ENCODE results near the gene BCKDHB.

DNA sequence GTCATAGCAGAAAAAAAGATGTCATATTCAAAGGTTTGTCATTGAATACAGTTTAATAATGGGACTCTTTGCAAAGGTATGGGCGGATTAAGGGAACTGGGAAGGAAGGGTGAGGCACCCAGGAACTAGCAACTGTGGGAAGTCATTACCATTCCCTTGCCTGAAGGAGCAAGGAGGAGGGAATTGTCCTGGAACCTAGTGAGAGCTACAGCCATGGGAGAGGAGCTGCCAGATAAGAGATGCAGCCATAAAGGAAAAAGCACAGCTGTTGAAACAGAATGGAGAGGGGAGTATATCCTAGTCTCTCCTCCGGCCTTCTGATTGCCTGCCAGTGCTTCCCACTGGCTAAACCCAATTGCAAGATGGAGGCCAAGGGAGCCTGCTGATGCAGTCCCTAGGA lies 250.6 kb downstream of the BCKDHB start:
- TF ChIP-seq, protein P1, sequence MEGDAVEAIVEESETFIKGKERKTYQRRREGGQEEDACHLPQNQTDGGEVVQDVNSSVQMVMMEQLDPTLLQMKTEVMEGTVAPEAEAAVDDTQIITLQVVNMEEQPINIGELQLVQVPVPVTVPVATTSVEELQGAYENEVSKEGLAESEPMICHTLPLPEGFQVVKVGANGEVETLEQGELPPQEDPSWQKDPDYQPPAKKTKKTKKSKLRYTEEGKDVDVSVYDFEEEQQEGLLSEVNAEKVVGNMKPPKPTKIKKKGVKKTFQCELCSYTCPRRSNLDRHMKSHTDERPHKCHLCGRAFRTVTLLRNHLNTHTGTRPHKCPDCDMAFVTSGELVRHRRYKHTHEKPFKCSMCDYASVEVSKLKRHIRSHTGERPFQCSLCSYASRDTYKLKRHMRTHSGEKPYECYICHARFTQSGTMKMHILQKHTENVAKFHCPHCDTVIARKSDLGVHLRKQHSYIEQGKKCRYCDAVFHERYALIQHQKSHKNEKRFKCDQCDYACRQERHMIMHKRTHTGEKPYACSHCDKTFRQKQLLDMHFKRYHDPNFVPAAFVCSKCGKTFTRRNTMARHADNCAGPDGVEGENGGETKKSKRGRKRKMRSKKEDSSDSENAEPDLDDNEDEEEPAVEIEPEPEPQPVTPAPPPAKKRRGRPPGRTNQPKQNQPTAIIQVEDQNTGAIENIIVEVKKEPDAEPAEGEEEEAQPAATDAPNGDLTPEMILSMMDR (conservative IDR thresholded peaks at IDR 0.05; ENCODE audit: low read depth in 2 of 2): no peak
- TF ChIP-seq EZH2phosphoT487 (IDR thresholded peaks at IDR 0.05; ENCODE audit: unreplicated experiment) (no peak), EZH2 (IDR thresholded peaks at IDR 0.05; ENCODE audit: low read depth, unreplicated experiment) (no peak), ZNF331 (CRISPR knock-in tag; IDR thresholded peaks at IDR 0.05; ENCODE audit: low read depth) (no peak)
- TF ChIP-seq, protein P2, sequence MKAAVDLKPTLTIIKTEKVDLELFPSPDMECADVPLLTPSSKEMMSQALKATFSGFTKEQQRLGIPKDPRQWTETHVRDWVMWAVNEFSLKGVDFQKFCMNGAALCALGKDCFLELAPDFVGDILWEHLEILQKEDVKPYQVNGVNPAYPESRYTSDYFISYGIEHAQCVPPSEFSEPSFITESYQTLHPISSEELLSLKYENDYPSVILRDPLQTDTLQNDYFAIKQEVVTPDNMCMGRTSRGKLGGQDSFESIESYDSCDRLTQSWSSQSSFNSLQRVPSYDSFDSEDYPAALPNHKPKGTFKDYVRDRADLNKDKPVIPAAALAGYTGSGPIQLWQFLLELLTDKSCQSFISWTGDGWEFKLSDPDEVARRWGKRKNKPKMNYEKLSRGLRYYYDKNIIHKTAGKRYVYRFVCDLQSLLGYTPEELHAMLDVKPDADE (IDR thresholded peaks at IDR 0.05): no peak
